IMR-90 (cell line): ENCODE measurements around the gene KLKB1. TPM values are rescaled to one million over a fixed set of nuclear protein-coding genes. Genes with fewer than 3 reads are reported as not detected.

Experiments used
- ATAC-seq: fragments of 200-7000 bp; cut with Tn5 transposase; 2 replicates; pipeline ENCODE4 v1.9.1; 2020; ENCODE audit warnings: low read depth, mild to moderate bottlenecking, moderate library complexity
- BruUV-seq: library from RNA; stranded (reverse); fragments of 400-500 nt; replicated peaks from 2 replicates; lab custom pipeline; 2021; lab: Mats Ljungman, UMichigan
- CTCF ChIA-PET: fragments of 300-600 bp; formaldehyde crosslinking; extraction: SDS; loops from one replicate; lab custom pipeline; 2021; ENCODE audit warnings: antibody characterized with exemption; lab: Yijun Ruan, JAX
- POLR2A ChIA-PET: fragments of 300-600 bp; sonication (Branson Sonifier 250); formaldehyde crosslinking; loops from one replicate; lab custom pipeline; 2022; ENCODE audit warnings: antibody characterized with exemption; ENCODE audit not compliant: unreplicated experiment; lab: Charles Lee
- DNase-seq: peaks from one replicate; pipeline ENCODE4 v3.0.0; 2013
- H2AFZ ChIP-seq: replicated peaks from 2 replicates; pipeline ENCODE3; 2013; ENCODE audit warnings: low read length, mild to moderate bottlenecking; ENCODE audit not compliant: poor library complexity
- H2AK5ac ChIP-seq: 2 replicates; pipeline ENCODE4 v1.6.1; 2013; ENCODE audit warnings: low read depth, low read length, inconsistent platforms
- H2AK9ac ChIP-seq: replicated peaks from 2 replicates; pipeline ENCODE3; 2013; ENCODE audit warnings: mild to moderate bottlenecking, low read depth, low read length, moderate library complexity; ENCODE audit not compliant: poor library complexity
- H2BK120ac ChIP-seq: 2 replicates; pipeline ENCODE4 v1.6.1; 2013; ENCODE audit warnings: low read depth, low read length, inconsistent platforms
- H2BK15ac ChIP-seq: 3 replicates; pipeline ENCODE4 v1.6.1; 2013; ENCODE audit warnings: low read depth, low read length, inconsistent platforms
- H2BK20ac ChIP-seq: 2 replicates; pipeline ENCODE4 v1.6.1; 2013; ENCODE audit warnings: low read depth, mild to moderate bottlenecking, inconsistent platforms, low read length, moderate library complexity
- H2BK5ac ChIP-seq: 2 replicates; pipeline ENCODE4 v1.6.1; 2013; ENCODE audit warnings: mild to moderate bottlenecking, low read depth, low read length, inconsistent platforms; ENCODE audit not compliant: poor library complexity, severe bottlenecking
- H3K14ac ChIP-seq: replicated peaks from 2 replicates; pipeline ENCODE4 v1.6.1; 2013; ENCODE audit warnings: low read depth, low read length, inconsistent platforms
- H3K18ac ChIP-seq: 2 replicates; pipeline ENCODE4 v1.6.1; 2013; ENCODE audit warnings: low read depth, low read length, control low read depth
- H3K23ac ChIP-seq: 2 replicates; pipeline ENCODE4 v1.6.1; 2013; ENCODE audit warnings: low read depth, low read length, inconsistent platforms
- H3K27ac ChIP-seq: 2 replicates; pipeline ENCODE4 v1.5.1; 2013; ENCODE audit warnings: mild to moderate bottlenecking, control low read depth, low read length; ENCODE audit not compliant: insufficient read depth
- H3K27me3 ChIP-seq: 2 replicates; pipeline ENCODE4 v1.6.1; 2013; ENCODE audit warnings: low read length; ENCODE audit not compliant: control insufficient read depth, insufficient read depth
- H3K36me3 ChIP-seq: 2 replicates; pipeline ENCODE4 v1.6.1; 2013; ENCODE audit warnings: low read length, mixed read lengths; ENCODE audit not compliant: control insufficient read depth, insufficient read depth
- H3K4ac ChIP-seq: 2 replicates; pipeline ENCODE4 v1.6.1; 2013; ENCODE audit warnings: low read depth, low read length, inconsistent platforms
- H3K4me1 ChIP-seq: 2 replicates; pipeline ENCODE4 v1.6.1; 2013; ENCODE audit warnings: low read length, mixed read lengths; ENCODE audit not compliant: control insufficient read depth, insufficient read depth
- H3K4me2 ChIP-seq: 2 replicates; pipeline ENCODE4 v1.6.1; 2013; ENCODE audit warnings: low read depth, mild to moderate bottlenecking, control low read depth, low read length, moderate library complexity
- H3K4me3 ChIP-seq: 2 replicates; pipeline ENCODE4 v1.5.1; 2013; ENCODE audit warnings: low read depth, mild to moderate bottlenecking, control low read depth, low read length, moderate library complexity; ENCODE audit not compliant: insufficient read depth
- H3K56ac ChIP-seq: 2 replicates; pipeline ENCODE4 v1.6.1; 2013; ENCODE audit warnings: low read length, inconsistent platforms; ENCODE audit not compliant: insufficient read depth; ENCODE audit errors: extremely low read depth
- H3K79me1 ChIP-seq, 2 experiments: 2 replicates each; pipeline ENCODE4 v1.6.1; 2013; ENCODE audit warnings: low read length in 2 of 2, inconsistent platforms in 1 of 2, low read depth in 1 of 2
- H3K9ac ChIP-seq: 2 replicates; pipeline ENCODE4 v1.6.1; 2013; ENCODE audit warnings: low read depth, low read length, control low read depth
- H3K9me1 ChIP-seq: 2 replicates; pipeline ENCODE4 v1.6.1; 2013; ENCODE audit warnings: low read length, inconsistent platforms; ENCODE audit not compliant: insufficient read depth
- H3K9me3 ChIP-seq: 2 replicates; pipeline ENCODE4 v1.6.1; 2013; ENCODE audit warnings: low read length; ENCODE audit not compliant: control insufficient read depth, insufficient read depth
- H4K20me1 ChIP-seq: 2 replicates; pipeline ENCODE4 v1.6.1; 2013; ENCODE audit warnings: low read length, inconsistent platforms; ENCODE audit not compliant: insufficient read depth
- H4K5ac ChIP-seq: 2 replicates; pipeline ENCODE4 v1.6.1; 2013; ENCODE audit warnings: mild to moderate bottlenecking, low read depth, low read length, control low read depth
- H4K8ac ChIP-seq, 2 experiments: 2 replicates each; pipeline ENCODE4 v1.6.1; 2013; ENCODE audit warnings: low read depth in 2 of 2, low read length in 2 of 2, control low read depth in 1 of 2, inconsistent platforms in 1 of 2
- H4K91ac ChIP-seq: 2 replicates; pipeline ENCODE4 v1.6.1; 2013; ENCODE audit warnings: low read depth, low read length, inconsistent platforms; ENCODE audit not compliant: insufficient read depth
- BHLHE40 ChIP-seq: fragments of 150-350 bp; IDR thresholded peaks from 2 replicates; pipeline ENCODE4 v1.6.1; 2016; ENCODE audit warnings: mild to moderate bottlenecking, low read depth, low read length
- CEBPB ChIP-seq: IDR thresholded peaks from 2 replicates; pipeline ENCODE4 v1.6.1; 2012; ENCODE audit warnings: low read depth, low read length, improper control_type of control experiment
- CHD1 ChIP-seq: IDR thresholded peaks from 2 replicates; pipeline ENCODE4 v1.6.1; 2012; ENCODE audit warnings: low read depth, low read length, improper control_type of control experiment
- FOS ChIP-seq: fragments of 150-350 bp; IDR thresholded peaks from 2 replicates; pipeline ENCODE4 v1.6.1; 2016; ENCODE audit warnings: low read depth, low read length
- MAFK ChIP-seq: IDR thresholded peaks from 2 replicates; pipeline ENCODE4 v1.6.1; 2012; ENCODE audit warnings: low read depth, low read length, improper control_type of control experiment
- MAZ ChIP-seq: IDR thresholded peaks from 2 replicates; pipeline ENCODE4 v1.6.1; 2012; ENCODE audit warnings: low read depth, mild to moderate bottlenecking, low read length, improper control_type of control experiment, moderate library complexity, borderline replicate concordance
- MXI1 ChIP-seq: IDR thresholded peaks from 2 replicates; pipeline ENCODE4 v1.6.1; 2012; ENCODE audit warnings: low read depth, mild to moderate bottlenecking, low read length, moderate library complexity, borderline replicate concordance
- NFE2L2 ChIP-seq: fragments of 150-350 bp; IDR thresholded peaks from 2 replicates; pipeline ENCODE4 v1.6.1; 2016; ENCODE audit warnings: low read depth, mild to moderate bottlenecking, low read length
- POLR2A ChIP-seq: IDR thresholded peaks from 2 replicates; pipeline ENCODE4 v1.6.1; 2012; ENCODE audit warnings: mild to moderate bottlenecking, low read depth, low read length
- RAD21 ChIP-seq: IDR thresholded peaks from 2 replicates; pipeline ENCODE4 v1.6.1; 2012; ENCODE audit warnings: low read length, improper control_type of control experiment
- RFX5 ChIP-seq: IDR thresholded peaks from 2 replicates; pipeline ENCODE4 v1.8.0; 2012; ENCODE audit warnings: low read depth, mild to moderate bottlenecking, low read length, moderate library complexity
- WGBS, 2 experiments: methylation state at CpG; one replicate each; pipeline versions ENCODE4 v1.1.5 to v1.1.7; 2013; ENCODE audit warnings: missing lambda C conversion rate in 2 of 2; ENCODE audit not compliant: insufficient read length in 1 of 2; ENCODE audit errors: extremely low coverage in 2 of 2; 5-methylcytosine and 5-hydroxymethylcytosine counted together
- dilution Hi-C: fragments of 300-500 bp; cut with HindIII; formaldehyde crosslinking; loops from one replicate; pipeline ENCODE4 v1.14.3; 2018; ENCODE audit warnings: low sequenced_read_pairs; ENCODE audit not compliant: unreplicated experiment
- in situ Hi-C: fragments of 300-500 bp; cut with MboI; formaldehyde crosslinking; loops from 3 replicates; pipeline ENCODE4 v1.14.3; 2019; ENCODE audit warnings: low sequenced_read_pairs, inconsistent platforms, mixed read lengths
- intact Hi-C: fragments of 100-400 bp; cut with micrococcal nuclease; formaldehyde crosslinking; loops from 2 replicates; pipeline ENCODE4 v1.10.0; 2022
- polyA plus RNA-seq, 3 experiments: library from polyadenylated mRNA; depleted of rRNA; stranded (reverse); fragments of >200 nt; gene quantifications; 2 replicates each; pipeline ENCODE4 v1.2.3, GENCODE V29; 2012; ENCODE audit warnings: low replicate concordance in 1 of 3
- total RNA-seq: library from RNA; depleted of rRNA; stranded (reverse); fragments of >200 nt; gene quantifications from 2 replicates; pipeline ENCODE4 v1.2.3, GENCODE V29; 2012
- TF ChIP-seq, protein P1 (sequence below): fragments of 150-350 bp; IDR thresholded peaks from 2 replicates; pipeline ENCODE4 v1.6.1; 2017; ENCODE audit warnings: mild to moderate bottlenecking, antibody characterized with exemption, low read length, low read depth
- TF ChIP-seq, protein P2 (sequence below): conservative IDR thresholded peaks from 2 replicates; pipeline ENCODE4 v1.5.1; 2012; ENCODE audit warnings: mild to moderate bottlenecking, low read depth, low read length, improper control_type of control experiment

The KLKB1 gene
- total and polyA plus RNA-seq, 2 of the 4 experiments (the other 2 are of a cell fraction) = 0.03 TPM; not detected in 1

DNA sequence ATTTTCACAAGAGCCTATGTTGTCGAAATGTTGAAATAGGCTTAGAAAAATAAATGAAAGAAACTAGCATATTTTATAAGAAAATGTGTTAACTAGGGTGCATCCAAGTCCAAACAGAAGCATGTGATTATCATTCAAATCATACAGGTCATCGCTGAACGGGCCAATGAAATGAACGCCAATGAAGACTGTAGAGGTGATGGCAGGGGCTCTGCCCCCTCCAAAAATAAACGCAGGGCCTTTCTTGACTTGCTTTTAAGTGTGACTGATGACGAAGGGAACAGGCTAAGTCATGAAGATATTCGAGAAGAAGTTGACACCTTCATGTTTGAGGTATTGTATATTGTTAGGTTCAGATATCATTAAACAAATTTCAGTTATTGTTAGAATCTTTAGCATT is 26.3 kb upstream of the KLKB1 start:
- Histone ChIP-seq H3K4ac (no peak overlapping the region), H3K27ac (no peak overlapping the region), H2AFZ (no peak overlapping the region), H3K4me2 (no peak overlapping the region), H2AK5ac (no peak overlapping the region), H2BK15ac (no peak overlapping the region), H3K23ac (no peak overlapping the region), H3K56ac (no peak overlapping the region), H2BK5ac (no peak overlapping the region), H2BK20ac (no peak overlapping the region), H3K14ac (no peak overlapping the region), H3K9me1 (peaks cover 4% of the 10 kb centered on the region; the same call in 1 of the 2 replicates), H4K20me1 (no peaks in the 10 kb centered on the region), H4K8ac (no peak overlapping the region), H2BK120ac (no peak overlapping the region), H3K36me3 (peaks cover 3% of the 10 kb centered on the region; the same call in 1 of the 2 replicates), H2AK9ac (no peak overlapping the region), H3K9ac (no peak overlapping the region), H3K4me1 (no peaks in the 10 kb centered on the region; the same call in 1 of the 2 replicates), H3K4me3 (no peak overlapping the region), H3K27me3 (no peaks in the 10 kb centered on the region), H3K79me1 (no peaks in the 10 kb centered on the region), H3K9me3 (no peaks in the 10 kb centered on the region), H4K91ac (no peak overlapping the region), H3K18ac (no peak overlapping the region), H4K5ac (no peak overlapping the region)
- dilution Hi-C loops = no loop called here
- intact Hi-C loops = no loop called here
- no peak for DNase-seq
- BruUV-seq = no TSS peak
- CTCF ChIA-PET = interaction anchor here (1.5 kb wide), 1 partner anchor 9 kb away, joined by 5 read pairs; no protein-coding TSS in a partner anchor
- no peak for ATAC-seq
- in situ Hi-C loops = no loop called here
- TF ChIP-seq MXI1 (no peak), MAFK (no peak), NFE2L2 (no peak), MAZ (no peak), CEBPB (no peak), RFX5 (no peak), BHLHE40 (no peak), FOS (no peak), POLR2A (no peak), RAD21 (no peak), CHD1 (no peak)
- TF ChIP-seq, protein P1, sequence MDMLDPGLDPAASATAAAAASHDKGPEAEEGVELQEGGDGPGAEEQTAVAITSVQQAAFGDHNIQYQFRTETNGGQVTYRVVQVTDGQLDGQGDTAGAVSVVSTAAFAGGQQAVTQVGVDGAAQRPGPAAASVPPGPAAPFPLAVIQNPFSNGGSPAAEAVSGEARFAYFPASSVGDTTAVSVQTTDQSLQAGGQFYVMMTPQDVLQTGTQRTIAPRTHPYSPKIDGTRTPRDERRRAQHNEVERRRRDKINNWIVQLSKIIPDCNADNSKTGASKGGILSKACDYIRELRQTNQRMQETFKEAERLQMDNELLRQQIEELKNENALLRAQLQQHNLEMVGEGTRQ = no peak
- TF ChIP-seq, protein P2, sequence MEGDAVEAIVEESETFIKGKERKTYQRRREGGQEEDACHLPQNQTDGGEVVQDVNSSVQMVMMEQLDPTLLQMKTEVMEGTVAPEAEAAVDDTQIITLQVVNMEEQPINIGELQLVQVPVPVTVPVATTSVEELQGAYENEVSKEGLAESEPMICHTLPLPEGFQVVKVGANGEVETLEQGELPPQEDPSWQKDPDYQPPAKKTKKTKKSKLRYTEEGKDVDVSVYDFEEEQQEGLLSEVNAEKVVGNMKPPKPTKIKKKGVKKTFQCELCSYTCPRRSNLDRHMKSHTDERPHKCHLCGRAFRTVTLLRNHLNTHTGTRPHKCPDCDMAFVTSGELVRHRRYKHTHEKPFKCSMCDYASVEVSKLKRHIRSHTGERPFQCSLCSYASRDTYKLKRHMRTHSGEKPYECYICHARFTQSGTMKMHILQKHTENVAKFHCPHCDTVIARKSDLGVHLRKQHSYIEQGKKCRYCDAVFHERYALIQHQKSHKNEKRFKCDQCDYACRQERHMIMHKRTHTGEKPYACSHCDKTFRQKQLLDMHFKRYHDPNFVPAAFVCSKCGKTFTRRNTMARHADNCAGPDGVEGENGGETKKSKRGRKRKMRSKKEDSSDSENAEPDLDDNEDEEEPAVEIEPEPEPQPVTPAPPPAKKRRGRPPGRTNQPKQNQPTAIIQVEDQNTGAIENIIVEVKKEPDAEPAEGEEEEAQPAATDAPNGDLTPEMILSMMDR = no peak
- POLR2A ChIA-PET = no interaction called here
- 72% methylated on average over 2 of the region's 7 CpGs; no CpG with 5 or more reads in 1 of the 2 experiments for WGBS, 2 experiments
